ENCODE measurements around the gene GATA2.

GATA2 gene
- total RNA-seq = 0 to 4.0 (median 0.02) reads per million in 17 experiments

- DNase-seq = peak in 2 of 4 experiments; percentile 25 to 55
These were observed at the start of gene GATA2 for GRCh38 chr3:128492671-128493569. TSS of gene GATA2 (minus strand) at chr3:128493201. CDS start at chr3:128487031, 6,170 bp downstream.

- no peak for DNase-seq
These were observed 48.2 kb upstream of the GATA2 start for GRCh38 chr3:128541246-128541645.

GRCh38 chr3:128539376-128539775 lies 46.4 kb upstream of the GATA2 start:
- DNase-seq = no peak

- no peak for DNase-seq
These were observed 44.2 kb upstream of the GATA2 start for GRCh38 chr3:128537091-128537703.

- DNase-seq = peak; percentile 53 to 76 (median 70)
These were observed 39.3 kb upstream of the GATA2 start for GRCh38 chr3:128532012-128532983.

GRCh38 chr3:128524374-128525299 lies 31.6 kb upstream of the GATA2 start:
- DNase-seq = no peak

- peak; percentile 39 to 68 (median 63) for DNase-seq
These were observed 30.6 kb upstream of the GATA2 start for GRCh38 chr3:128523591-128523990.

- DNase-seq = no peak
These were observed 28.7 kb upstream of the GATA2 start for GRCh38 chr3:128521715-128522114.

- no peak for DNase-seq
These were observed 25.8 kb upstream of the GATA2 start for GRCh38 chr3:128518587-128519490.

- DNase-seq = no peak
These were observed 24.6 kb upstream of the GATA2 start for GRCh38 chr3:128517648-128518047.

GRCh38 chr3:128515967-128516366 lies 23.0 kb upstream of the GATA2 start:
- peak in 3 of 4 experiments; percentile 20 to 38 (median 24) for DNase-seq

GRCh38 chr3:128508852-128509251 lies 15.9 kb upstream of the GATA2 start:
- DNase-seq = no peak

- DNase-seq = no peak
These were observed 13.8 kb upstream of the GATA2 start for GRCh38 chr3:128506754-128507153.

GRCh38 chr3:128505771-128506170 lies 12.8 kb upstream of the GATA2 start:
- peak in 3 of 4 experiments; percentile 28 to 55 (median 53) for DNase-seq

GRCh38 chr3:128504963-128505730 lies 12.1 kb upstream of the GATA2 start:
- no peak for DNase-seq

GRCh38 chr3:128504533-128504915 lies 11.5 kb upstream of the GATA2 start:
- DNase-seq = no peak

GRCh38 chr3:128503751-128504532 lies 10.9 kb upstream of the GATA2 start:
- no peak for DNase-seq

- DNase-seq = no peak
These were observed 10.2 kb upstream of the GATA2 start for GRCh38 chr3:128503164-128503651.
